ENCODE measurements around the gene NINJ1. TPM values are rescaled to one million over a fixed set of nuclear protein-coding genes. Genes with fewer than 3 reads are reported as not detected.

The NINJ1 gene
- total RNA-seq, 1 donor from 2014 or later = 53.7 TPM

- Histone ChIP-seq H3K27me3 (ENCODE audit: low read depth) (no peaks in the 10 kb centered on the region), H3K9me3 (replicated peaks) (peaks cover 5% of the 10 kb centered on the region), H3K4me1 (no peaks in the 10 kb centered on the region), H3K4me3 (no peak overlapping the region), H3K36me3 (no peaks in the 10 kb centered on the region), H3K27ac (replicated peaks) (no peak overlapping the region)
- intact Hi-C loops (cut with micrococcal nuclease) = no loop called here
- TF ChIP-seq CTCF (IDR thresholded peaks at IDR 0.05; ENCODE audit: borderline replicate concordance) = no peak
- no peak for DNase-seq
These were observed 51.1 kb downstream of the NINJ1 start for GRCh38 chr9:93082841-93083411.

GRCh38 chr9:93081931-93082330 lies 52.1 kb downstream of the NINJ1 start:
- Histone ChIP-seq H3K36me3 (no peaks in the 10 kb centered on the region), H3K27ac (replicated peaks) (no peak overlapping the region), H3K9me3 (replicated peaks) (peaks cover 5% of the 10 kb centered on the region), H3K4me3 (no peak overlapping the region), H3K27me3 (ENCODE audit: low read depth) (no peaks in the 10 kb centered on the region), H3K4me1 (no peaks in the 10 kb centered on the region)
- TF ChIP-seq CTCF (IDR thresholded peaks at IDR 0.05; ENCODE audit: borderline replicate concordance) = no peak
- intact Hi-C loops (cut with micrococcal nuclease) = no loop called here
- DNase-seq = no peak

- intact Hi-C loops (cut with micrococcal nuclease) = no loop called here
- Histone ChIP-seq H3K36me3 (no peaks in the 10 kb centered on the region), H3K27me3 (ENCODE audit: low read depth) (no peaks in the 10 kb centered on the region), H3K4me3 (no peak overlapping the region), H3K4me1 (no peaks in the 10 kb centered on the region), H3K27ac (replicated peaks) (no peak overlapping the region), H3K9me3 (replicated peaks) (peaks cover 5% of the 10 kb centered on the region)
- no peak for TF ChIP-seq CTCF (IDR thresholded peaks at IDR 0.05; ENCODE audit: borderline replicate concordance)
- DNase-seq = no peak
These were observed 52.9 kb downstream of the NINJ1 start for GRCh38 chr9:93081081-93081529.

- intact Hi-C loops (cut with micrococcal nuclease) = no loop called here
- H3K36me3 ChIP-seq = no peaks in the 10 kb centered on the region
- DNase-seq = no peak
- H3K27me3 ChIP-seq (ENCODE audit: low read depth) = no peaks in the 10 kb centered on the region
- no peaks in the 10 kb centered on the region for H3K4me1 ChIP-seq
- no peak overlapping the region for H3K4me3 ChIP-seq
- H3K9me3 ChIP-seq (replicated peaks) = peaks cover under 1% of the 10 kb centered on the region
- no peak overlapping the region for H3K27ac ChIP-seq (replicated peaks)
- TF ChIP-seq CTCF (IDR thresholded peaks at IDR 0.05; ENCODE audit: borderline replicate concordance) = no peak
These were observed 53.6 kb downstream of the NINJ1 start for GRCh38 chr9:93080406-93080805.

GRCh38 chr9:93079371-93079770 lies 54.7 kb downstream of the NINJ1 start:
- Histone ChIP-seq H3K27ac (replicated peaks) (no peak overlapping the region), H3K27me3 (ENCODE audit: low read depth) (no peaks in the 10 kb centered on the region), H3K4me1 (no peaks in the 10 kb centered on the region), H3K9me3 (replicated peaks) (no peaks in the 10 kb centered on the region), H3K4me3 (no peak overlapping the region), H3K36me3 (no peaks in the 10 kb centered on the region)
- no peak for TF ChIP-seq CTCF (IDR thresholded peaks at IDR 0.05; ENCODE audit: borderline replicate concordance)
- no peak for DNase-seq
- intact Hi-C loops (cut with micrococcal nuclease) = no loop called here

All from left ventricle myocardium inferior (tissue), 1 donor.